Measurements from ENCODE around the gene ITGB1. TPM values are rescaled to one million over a fixed set of nuclear protein-coding genes. Genes with fewer than 3 reads are reported as not detected.
A peak's percentile ranks its signal among the peaks of the same experiment; 100 is the strongest.

The ITGB1 gene
- total RNA-seq, 1 donor from 2014 or later: 373 TPM

DNA sequence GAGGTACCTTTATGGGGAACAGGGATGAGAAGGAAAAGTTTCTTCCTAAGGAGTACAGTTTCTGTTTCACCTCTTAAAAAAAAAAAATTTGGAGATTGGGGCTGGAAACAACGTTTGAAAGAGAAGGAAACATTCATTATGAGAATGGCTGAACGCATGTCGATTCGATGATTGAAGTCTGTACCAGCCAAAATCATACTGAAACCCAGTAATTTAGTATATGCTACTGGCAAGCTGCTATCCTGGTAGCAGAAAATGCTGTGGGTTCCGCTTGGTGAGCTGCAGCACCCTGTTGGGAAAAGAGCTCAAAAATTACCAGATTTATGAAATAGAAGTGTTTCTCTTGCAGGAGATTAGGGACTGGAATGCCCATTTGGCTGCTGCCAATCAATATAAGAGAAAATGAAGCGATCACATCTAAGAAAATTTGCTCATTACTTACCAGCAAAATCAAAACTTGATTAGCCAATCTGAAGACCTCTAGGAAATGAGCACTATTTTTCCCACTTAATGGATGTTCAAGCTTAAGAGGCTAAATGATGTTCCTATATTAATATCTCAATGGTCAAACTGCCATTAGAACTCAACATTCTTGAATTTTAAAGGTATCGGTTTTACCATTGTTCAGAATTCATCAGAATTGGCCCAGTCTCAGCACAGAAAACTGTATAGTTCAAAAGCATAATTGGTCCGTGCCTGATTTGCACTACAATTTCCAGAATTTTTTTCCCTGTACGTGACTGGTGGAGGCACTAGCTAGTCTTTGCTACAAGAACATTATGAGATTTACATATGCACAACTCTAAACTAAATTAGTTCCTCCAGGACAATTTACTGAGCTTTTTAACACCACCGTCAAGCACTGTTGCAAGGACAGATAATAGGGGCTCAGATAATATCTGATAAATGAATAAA is 1.2 kb upstream of the ITGB1 start:
- DNase-seq (ENCODE audit: low spot score) (no peak), ATAC-seq (no peak)
- intact Hi-C loops (cut with DNase I): no loop called here

DNA sequence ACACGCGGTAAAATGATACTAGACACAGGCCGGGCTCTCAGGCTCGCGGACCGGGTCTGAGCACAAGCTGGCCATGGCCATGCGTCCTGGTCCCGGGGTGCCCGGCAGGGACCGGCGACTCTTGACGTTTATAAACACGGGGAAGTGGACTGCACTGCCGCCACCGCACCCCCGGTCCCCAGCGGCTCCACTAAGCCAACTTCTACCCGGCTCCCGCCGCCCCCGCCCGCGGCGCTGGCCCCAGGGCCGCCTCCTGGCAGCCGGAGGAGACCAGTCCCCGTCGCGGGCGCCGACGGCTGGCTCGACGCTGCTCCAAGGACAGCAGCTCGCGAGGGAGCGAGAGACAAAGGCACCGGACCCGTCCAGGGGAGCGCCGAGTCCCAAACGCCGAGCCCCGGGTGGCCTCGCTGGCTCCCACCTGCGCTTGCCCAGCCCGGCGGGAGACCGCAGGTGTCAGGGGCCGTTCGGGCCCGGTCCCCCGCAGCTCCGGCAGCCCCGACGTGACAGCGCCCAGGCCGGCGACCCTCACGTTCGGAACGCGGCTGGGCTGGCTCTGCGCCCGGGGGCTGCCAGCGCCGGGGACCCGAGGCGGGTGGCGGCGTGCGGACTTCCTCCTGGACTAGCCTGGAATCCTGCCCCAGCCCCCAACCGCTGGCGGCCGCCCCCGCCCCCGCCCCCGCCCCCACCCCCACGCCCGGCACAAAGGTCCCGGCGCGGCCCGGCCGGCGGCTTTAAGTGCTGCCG is 517 bp downstream of the ITGB1 start:
- intact Hi-C loops (cut with DNase I): no loop called here
- DNase-seq (ENCODE audit: low spot score) (peak; percentile 75), ATAC-seq (peak; percentile 8)

DNA sequence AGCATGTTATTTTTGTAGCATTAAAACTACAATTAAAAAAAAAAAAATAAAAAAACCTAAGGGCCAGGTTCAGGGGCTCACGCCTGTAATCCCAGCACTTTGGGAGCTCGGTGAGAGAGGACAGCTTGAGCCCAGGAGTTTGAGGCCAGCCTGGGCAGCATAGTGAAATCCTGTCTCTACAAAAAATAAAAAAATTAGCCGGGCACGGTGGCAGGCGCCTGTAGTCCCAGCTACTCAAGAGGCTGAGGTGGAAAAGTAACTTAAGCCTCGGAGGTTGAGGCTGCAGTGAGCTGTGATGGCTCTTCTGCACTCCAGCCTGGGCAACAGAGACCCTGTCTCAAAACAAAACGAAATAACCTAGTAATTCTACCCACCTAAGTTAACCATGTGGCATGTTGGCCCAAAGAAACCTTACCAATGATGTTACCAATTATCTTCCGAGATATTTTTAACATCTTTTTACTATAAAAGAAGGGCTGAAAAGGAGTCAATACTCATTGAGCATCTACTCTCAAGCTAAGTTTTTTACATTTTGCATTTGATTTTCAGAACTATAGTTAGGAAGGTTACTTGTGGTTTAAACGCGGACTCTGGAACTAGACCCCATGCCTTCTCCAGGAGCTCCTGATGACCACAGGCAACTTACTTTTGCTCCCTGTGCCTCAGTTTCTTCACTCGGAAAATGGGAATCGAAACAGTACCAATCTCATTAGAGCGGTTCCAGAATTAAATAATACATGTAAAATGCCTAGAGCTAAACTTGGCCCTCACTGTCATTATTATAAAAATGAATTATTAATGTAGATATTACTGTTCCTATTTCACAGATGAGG is 1.4 kb downstream of the ITGB1 start:
- ATAC-seq: no peak

DNA sequence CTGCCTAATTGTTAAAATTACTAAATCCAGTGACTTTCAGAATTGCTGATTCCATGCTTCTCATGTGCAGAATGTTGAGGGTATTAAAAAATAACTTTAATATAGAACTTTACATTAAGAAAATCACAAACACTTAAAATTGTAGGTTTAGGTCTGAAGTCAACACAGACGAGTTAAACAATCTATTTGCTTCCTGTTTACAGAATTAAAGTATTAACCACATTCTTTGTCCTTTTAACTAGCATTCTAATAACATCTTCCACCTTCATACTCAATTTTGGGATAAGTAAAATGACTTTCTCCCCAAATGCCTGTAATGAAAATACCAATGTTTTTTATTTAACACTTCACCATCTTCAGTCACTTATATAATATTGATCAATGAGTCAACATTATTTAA is 2.2 kb downstream of the ITGB1 start:
- intact Hi-C loops (cut with DNase I): no loop called here
- DNase-seq (ENCODE audit: low spot score) (no peak), ATAC-seq (no peak)

More for the DNA sequence above, 1.4 kb downstream of the ITGB1 start:
- no peak for DNase-seq (ENCODE audit: low spot score)
- intact Hi-C loops (cut with DNase I): no loop called here

DNA sequence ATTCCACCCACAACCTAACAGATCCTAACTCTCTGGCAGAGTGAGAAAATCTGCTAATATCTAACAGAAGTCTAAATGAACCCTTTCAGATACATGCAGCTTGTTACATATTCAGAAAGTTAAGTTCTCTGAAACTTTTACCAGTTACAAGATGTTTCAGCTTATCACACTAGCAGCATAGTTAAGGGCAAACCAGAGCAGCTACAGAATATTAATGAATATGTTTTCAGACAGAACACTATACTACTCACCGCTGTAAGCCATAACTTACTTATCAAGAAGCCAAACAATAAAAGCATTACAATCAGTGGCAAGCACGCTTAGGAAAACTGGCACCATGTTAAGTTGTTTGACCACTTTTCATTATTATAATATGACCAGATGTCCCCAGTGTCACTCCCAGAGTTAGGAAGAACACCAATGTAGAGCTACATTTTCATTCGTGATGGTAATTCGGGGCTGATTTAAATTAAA is 2.7 kb downstream of the ITGB1 start:
- DNase-seq (ENCODE audit: low spot score): no peak
- intact Hi-C loops (cut with DNase I): no loop called here
- ATAC-seq: no peak

DNA sequence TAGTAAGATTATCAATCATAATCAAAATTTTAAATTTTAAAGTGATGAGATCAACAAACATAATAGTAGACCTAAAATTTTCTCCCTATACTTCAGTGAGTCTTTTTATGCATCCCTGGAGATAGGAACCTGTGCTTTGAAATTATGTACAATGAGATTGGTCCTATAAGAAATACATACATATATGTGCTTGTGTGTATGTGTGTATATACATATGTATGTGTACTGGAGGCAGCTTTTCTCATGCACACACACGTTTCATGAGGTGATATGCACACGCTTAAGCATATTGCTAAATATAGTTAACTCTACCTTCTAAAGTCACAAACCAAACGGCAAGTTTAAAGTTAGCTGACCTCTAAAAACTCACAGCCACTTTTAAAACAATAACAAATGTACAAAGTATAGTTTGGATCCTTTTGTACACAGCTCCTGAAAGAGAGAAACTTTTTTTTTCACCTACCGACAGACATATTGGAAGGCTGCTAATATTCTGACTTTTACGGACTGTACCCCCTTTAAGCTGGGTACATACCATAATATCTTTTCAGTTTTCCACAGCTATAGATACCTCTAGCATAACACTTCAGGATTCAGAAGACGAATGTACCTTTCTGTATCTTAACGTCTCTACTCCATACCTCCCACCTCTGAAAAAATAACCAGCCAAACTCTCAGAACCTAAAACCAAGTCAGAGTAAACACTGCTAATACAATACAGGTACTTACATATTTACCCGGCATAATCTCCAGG is 3.3 kb downstream of the ITGB1 start:
- DNase-seq (ENCODE audit: low spot score) (no peak), ATAC-seq (no peak)
- intact Hi-C loops (cut with DNase I): no loop called here

DNA sequence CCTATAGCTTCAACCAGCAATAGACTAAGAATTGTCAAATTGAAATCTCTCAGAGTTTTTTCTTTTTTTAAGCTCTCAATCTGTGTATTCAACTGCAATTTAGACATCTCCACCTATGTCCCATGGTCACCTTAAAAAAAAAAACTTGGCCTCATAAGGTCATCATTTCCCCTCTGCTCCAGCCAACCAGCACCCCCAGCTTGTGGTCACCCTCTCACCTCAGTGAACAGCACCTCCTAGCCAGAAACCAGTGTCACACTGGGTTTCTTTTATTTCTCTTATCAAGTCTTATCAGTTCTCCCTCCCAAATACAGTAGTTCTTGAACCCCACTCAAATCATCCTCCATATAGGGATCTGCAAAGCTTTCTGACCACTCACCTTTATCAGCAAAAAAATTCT is 4.0 kb downstream of the ITGB1 start:
- ATAC-seq (no peak), DNase-seq (ENCODE audit: low spot score) (no peak)
- intact Hi-C loops (cut with DNase I): no loop called here

DNA sequence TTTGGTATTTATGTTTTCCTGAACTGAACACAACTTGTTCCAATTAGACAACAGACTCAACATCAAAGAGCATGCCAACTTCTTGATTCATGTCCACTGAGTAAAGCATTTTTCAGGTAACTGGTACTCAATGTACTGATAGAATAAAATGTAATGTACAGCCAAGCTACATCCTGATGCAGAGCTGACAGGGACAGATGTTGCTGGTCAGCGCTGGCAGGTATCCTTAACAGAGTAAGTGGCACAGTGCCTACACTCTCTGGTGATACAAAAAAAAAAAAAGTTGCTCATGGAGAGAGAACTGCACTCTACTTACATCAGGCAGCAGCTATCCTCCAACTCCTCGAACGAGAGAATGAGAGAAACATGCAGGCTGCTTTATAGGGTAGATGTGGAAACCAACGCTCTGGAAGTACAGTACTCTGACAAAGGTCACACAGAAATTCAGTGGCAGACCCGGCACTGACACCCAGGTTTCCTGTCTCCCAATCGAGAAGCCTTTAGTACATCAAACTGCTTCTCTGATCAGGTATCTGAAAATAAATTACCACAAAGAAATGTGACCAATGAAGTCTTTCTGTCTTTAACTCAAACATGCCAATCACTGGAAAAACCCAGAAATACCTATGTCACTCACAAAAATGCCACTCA is 4.6 kb downstream of the ITGB1 start:
- ATAC-seq: no peak

DNA sequence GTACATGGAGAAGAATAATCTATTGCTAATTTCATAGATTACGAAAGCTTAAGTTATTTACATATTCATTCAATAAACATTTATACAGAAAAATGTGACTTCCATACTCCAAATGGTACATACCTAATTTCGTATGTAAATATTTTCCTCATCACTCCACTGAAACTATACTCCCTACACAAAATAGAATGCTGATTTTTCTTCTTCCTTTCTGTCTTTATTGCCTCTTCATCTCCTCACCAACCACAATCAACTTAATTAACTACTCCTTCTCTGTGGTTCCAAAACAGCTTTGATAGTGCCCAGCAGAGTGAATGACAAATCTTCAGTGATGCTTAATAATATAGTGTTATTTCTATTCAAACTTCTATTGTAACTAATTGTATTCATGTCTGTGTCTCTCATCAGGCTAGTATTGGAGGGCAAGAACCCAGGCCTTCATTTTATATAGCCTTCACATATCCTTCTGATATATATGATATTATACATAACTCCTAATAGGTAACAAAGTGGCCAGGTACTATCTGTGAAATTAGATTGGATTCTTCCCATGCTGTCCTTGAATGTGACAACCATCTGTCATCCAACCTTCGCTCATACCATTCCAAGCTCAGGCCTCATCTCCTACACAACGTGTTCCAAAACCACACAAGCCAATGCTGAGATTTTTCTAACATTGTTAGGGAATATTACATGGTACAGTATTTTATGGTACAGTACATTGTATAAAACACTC is 5.3 kb downstream of the ITGB1 start:
- ATAC-seq (no peak), DNase-seq (ENCODE audit: low spot score) (no peak)
- intact Hi-C loops (cut with DNase I): no loop called here

More for the DNA sequence above, 4.6 kb downstream of the ITGB1 start:
- intact Hi-C loops (cut with DNase I): no loop called here
- no peak for DNase-seq (ENCODE audit: low spot score)

DNA sequence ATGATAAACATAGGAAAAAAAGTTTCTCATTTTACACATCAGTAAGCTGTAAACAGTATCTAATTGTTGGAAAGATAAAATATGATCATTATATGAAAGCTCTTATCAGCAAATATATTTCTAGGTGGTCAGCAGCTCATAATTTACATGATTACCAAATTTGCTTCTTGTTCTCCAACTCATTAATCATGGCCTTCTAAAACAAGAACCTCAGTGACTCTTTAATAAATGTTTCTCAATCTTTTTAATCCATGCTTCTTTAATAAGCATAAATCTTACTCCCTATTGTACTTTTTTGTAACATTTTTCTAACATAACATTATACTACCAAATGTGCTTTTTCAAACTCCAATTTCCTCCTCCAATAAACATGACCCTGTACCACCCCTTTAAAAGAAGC is 5.9 kb downstream of the ITGB1 start:
- intact Hi-C loops (cut with DNase I): no loop called here
- ATAC-seq: no peak
- DNase-seq (ENCODE audit: low spot score): no peak

DNA sequence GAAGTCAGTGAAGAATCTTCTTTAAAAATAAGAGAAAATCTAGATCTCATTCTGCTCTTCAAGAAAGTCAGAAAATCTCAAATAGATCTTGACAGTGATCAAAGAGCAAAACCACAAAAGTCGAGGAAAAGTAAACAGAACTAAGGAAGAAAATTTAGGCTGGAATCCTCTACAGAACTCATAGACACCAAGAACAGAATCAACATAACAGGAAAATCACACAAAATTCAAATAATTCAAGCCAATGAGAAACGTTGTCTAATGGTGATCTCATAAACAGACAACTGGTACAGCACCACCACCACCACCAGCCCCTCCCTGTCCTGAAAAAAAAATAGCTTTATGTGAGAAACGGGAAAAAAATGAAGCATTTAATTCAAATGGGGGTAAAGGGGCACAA is 6.9 kb downstream of the ITGB1 start:
- intact Hi-C loops (cut with DNase I): no loop called here
- no peak for ATAC-seq
- no peak for DNase-seq (ENCODE audit: low spot score)

DNA sequence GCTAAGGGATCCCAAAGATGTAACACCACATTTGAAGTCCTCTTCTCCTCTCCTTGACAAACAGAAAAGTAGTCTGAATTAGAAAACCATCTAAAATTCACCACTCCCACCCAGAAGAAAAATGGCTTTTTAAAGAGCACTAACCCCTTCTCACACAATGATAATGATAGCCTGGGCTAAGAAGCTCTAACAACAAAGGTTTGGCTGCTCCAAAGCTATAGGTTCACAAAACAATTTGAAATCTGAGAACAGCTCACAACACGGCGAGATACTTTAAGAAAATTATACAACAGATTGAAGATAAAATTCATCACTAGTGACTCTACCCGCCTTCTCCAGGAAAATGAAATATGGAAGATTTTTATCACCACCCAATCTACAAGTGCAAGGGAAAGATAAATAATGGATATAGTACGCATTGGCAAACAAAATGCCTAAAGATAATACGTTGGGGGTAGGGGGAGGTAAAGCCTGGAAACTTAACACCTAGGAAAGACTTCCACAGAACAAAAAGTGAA is 7.4 kb downstream of the ITGB1 start:
- intact Hi-C loops (cut with DNase I): no loop called here
- DNase-seq (ENCODE audit: low spot score) (no peak), ATAC-seq (no peak)

DNA sequence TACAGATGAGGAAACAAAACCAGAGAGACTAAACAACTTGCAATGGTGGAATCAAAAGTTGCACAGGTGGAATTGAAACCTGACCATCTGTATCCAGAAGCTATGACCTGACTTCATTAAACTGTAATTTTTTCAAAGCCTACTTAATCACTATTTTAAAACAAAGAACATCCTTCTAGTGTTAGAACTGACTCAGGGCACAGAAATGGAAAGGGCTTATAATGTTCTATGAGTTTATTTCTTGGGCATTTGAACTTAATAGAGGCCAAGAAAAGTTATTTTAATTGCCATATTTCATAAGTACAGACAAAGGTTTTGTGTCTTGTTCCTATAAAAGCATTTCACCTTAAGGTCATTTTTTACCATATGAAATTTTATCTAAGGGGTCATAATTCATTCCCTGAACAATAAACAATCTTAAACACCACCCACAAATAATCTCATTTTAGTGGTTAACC is 8.8 kb downstream of the ITGB1 start:
- no peak for DNase-seq (ENCODE audit: low spot score)
- intact Hi-C loops (cut with DNase I): loop anchor here (10.0 kb wide), 1 partner anchor 624 kb away; no protein-coding TSS in a partner anchor
- ATAC-seq: no peak

DNA sequence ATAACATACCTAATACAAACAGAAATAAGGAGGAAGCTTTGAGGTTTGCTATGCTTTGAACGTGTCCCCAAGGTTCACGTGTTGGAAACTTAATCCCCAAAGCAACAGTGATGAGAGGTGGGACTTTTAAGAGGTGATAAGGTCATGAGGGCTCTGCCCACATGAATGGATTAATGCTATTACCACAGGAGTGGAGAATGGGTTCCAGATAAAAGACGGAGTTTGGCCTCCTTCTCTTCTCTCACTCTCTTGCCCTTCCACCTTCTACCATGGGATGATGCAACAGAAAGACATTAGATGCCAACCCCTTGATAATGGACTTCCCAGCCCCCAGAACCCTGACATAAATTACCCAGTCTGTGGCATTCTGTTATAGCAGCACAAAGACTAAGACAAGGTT is 9.6 kb downstream of the ITGB1 start:
- intact Hi-C loops (cut with DNase I): loop anchor here (10.0 kb wide), 1 partner anchor 624 kb away; no protein-coding TSS in a partner anchor
- DNase-seq (ENCODE audit: low spot score): no peak
- no peak for ATAC-seq

DNA sequence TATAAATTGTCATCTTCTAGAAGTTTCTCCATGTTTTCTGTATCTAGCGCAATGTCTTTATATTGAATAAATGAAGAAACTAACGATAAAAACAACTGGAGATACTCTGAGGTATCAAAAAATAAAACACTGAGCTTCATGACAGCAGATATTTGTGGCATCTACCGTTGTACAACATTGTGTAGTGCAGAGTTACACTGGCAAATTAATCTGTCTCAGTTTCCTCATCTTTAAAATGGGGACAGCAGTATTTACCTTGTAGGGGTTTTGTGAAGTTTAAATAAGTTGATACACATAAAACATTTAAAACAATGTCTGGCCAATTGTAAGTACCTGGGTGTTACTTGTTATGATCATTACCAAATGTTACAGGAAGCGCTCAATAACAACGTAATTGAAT is 10.4 kb downstream of the ITGB1 start:
- DNase-seq (ENCODE audit: low spot score) (no peak), ATAC-seq (no peak)
- intact Hi-C loops (cut with DNase I): loop anchor here (10.0 kb wide), 1 partner anchor 623 kb away; no protein-coding TSS in a partner anchor

DNA sequence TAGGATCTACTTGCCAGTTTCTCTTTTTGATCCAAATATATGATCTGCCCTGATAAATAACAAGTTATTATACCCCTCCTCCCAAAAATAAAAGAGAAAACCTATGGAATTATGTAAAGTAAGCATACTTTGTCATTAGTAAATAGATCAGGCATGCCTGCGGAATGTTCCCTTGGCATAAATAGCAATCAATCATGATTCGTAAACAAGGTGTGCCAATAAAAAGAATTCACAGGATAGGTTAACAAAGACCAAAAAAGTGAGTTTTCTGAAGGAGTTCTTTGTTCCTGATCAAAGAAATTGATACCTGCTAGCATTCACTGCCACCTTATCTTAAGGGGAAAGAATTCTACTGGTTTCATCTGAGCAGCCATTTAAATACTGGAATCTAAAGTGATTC is 11.9 kb downstream of the ITGB1 start:
- DNase-seq (ENCODE audit: low spot score) (no peak), ATAC-seq (no peak)
- intact Hi-C loops (cut with DNase I): loop anchor here (10.0 kb wide), 1 partner anchor 621 kb away; no protein-coding TSS in a partner anchor

Data from sciatic nerve (tissue), 2 donors.